Pancreas (tissue), 10 donors: ENCODE data around the gene ALOXE3. TPM values are rescaled to one million over a fixed set of nuclear protein-coding genes. Genes with fewer than 3 reads are reported as not detected.
A peak's percentile ranks its signal among the peaks of the same experiment; 100 is the strongest.

Experiments
- ATAC-seq, 4 donors: fragments of 200-7000 bp; cut with Tn5 transposase; one replicate each; pipeline versions ENCODE4 v1.8.0 to v1.9.1; 2020; ENCODE audit warnings: mild to moderate bottlenecking in 4 of 4, moderate library complexity in 4 of 4
- DNase-seq, 6 donors: peaks; one replicate each; pipeline ENCODE4 v3.0.0-alpha.2; 2020
- FAIRE-seq: peaks from 2 replicates; lab custom pipeline; 2012; peaks lifted over from hg19 to GRCh38; lab: Jason Lieb, UNC
- H3K27ac ChIP-seq, 4 donors: fragments of 200-600 bp; sonication (generic); 1 replicate in 3 of 4; 2 replicates in 1 of 4; pipeline versions ENCODE4 v1.5.0 to v1.8.0; 2020
- H3K27me3 ChIP-seq, 4 donors: fragments of 200-600 bp; one replicate each; pipeline ENCODE4 v1.8.0; 2021
- H3K36me3 ChIP-seq, 3 donors: fragments of 200-600 bp; sonication (generic) in 1 of 3; one replicate each; pipeline versions ENCODE4 v1.5.0 to v1.8.0; 2020 to 2021
- H3K4me1 ChIP-seq, 3 donors: fragments of 200-600 bp; one replicate each; pipeline ENCODE4 v1.8.0; 2021
- H3K4me3 ChIP-seq, 4 donors: fragments of 200-600 bp; sonication (generic) in 2 of 4; one replicate each; pipeline versions ENCODE4 v1.5.0 to v1.8.0; 2020 to 2021
- H3K9me3 ChIP-seq, 4 donors: fragments of 200-600 bp; one replicate each; pipeline ENCODE4 v1.8.0; 2021
- WGBS, 2 donors: extraction: QIAGEN DNeasy Blood & Tissue Kit; methylation state at CpG; one replicate each; pipeline ENCODE4 v1.1.7; 2013; 5-methylcytosine and 5-hydroxymethylcytosine counted together
- intact Hi-C, 3 donors: fragments of 100-400 bp; cut with DNase I; formaldehyde crosslinking; loops; one replicate each; pipeline versions ENCODE4 v1.11.1 to v1.14.2; 2022
- polyA plus RNA-seq, 2 donors: library from polyadenylated mRNA; stranded (reverse); fragments of 200-250 nt; gene quantifications; one replicate each; pipeline ENCODE4 v1.2.3, GENCODE V29; 2013
- total RNA-seq, 6 donors: library from RNA; stranded (reverse); fragmentation: NEBNext Ultra II Directional in 4 of 6; extraction: Animal tissue kit (Norgen Biotek cat#: 25700) in 4 of 6; gene quantifications; one replicate each; pipeline versions ENCODE4 v1.2.1 to v1.2.4, GENCODE V29; 2021 to 2023
- TF ChIP-seq, protein P1 (sequence below), 4 donors: fragments of 200-600 bp; sonication (generic) in 3 of 4; IDR thresholded peaks; one replicate each; pipeline versions ENCODE4 v1.5.0 to v1.8.0; 2021; ENCODE audit warnings: antibody characterized with exemption in 4 of 4
- donor health status: healthy with polysubstance abuse.
- donor health status: DM: no; HTN: no; CAD: no; lungs with moderate emphysema.
- donor health status: DM: no; HTN: no; CAD: no.
- donor health status: control.
- donor health status: control.
- donor health status: Bipolar disorder and iron deficiency.
- donor health status: DM: yes; HTN: yes; CAD: no.
- donor health status: DM: no; HTN: no; CAD: no.
- donor health status: DM: no; HTN: no; CAD: no.
- donor health status: DM: yes; HTN: yes; CAD: no.

Gene ALOXE3
- total and polyA plus RNA-seq, 8 donors = 0.35 TPM; not detected in 7

DNA sequence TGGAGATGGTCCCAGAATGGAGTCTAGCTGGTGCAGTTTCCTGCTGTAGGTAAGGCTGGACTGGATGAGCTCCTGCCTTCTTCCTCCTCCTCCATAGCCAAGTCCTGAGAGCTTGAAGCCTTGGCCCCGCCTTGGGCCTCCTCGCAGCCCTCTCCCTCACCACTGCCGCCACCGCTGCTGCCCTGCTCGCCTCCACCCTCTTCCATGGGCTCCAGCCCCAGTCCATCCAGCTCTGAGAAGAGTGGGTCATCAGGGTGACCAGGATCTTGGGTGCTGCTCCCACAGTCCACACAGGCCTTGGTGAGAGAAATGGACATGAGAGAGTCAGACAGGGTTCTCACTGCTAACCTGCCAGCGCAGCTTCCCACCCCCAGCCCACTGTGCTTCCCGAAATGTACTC lies 22.7 kb upstream of the ALOXE3 start:
- Histone ChIP-seq H3K36me3 (peaks cover 3 to 66% (median 64%) of the 10 kb centered on the region in 3 donors), H3K4me3 (no peak overlapping the region), H3K27ac (no peak overlapping the region), H3K9me3 (no peaks in the 10 kb centered on the region), H3K4me1 (peaks cover 4 to 6% (median 5%) of the 10 kb centered on the region in 3 donors), H3K27me3 (no peaks in the 10 kb centered on the region)
- TF ChIP-seq, protein P1, sequence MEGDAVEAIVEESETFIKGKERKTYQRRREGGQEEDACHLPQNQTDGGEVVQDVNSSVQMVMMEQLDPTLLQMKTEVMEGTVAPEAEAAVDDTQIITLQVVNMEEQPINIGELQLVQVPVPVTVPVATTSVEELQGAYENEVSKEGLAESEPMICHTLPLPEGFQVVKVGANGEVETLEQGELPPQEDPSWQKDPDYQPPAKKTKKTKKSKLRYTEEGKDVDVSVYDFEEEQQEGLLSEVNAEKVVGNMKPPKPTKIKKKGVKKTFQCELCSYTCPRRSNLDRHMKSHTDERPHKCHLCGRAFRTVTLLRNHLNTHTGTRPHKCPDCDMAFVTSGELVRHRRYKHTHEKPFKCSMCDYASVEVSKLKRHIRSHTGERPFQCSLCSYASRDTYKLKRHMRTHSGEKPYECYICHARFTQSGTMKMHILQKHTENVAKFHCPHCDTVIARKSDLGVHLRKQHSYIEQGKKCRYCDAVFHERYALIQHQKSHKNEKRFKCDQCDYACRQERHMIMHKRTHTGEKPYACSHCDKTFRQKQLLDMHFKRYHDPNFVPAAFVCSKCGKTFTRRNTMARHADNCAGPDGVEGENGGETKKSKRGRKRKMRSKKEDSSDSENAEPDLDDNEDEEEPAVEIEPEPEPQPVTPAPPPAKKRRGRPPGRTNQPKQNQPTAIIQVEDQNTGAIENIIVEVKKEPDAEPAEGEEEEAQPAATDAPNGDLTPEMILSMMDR (IDR thresholded peaks at IDR 0.05) = no peak
- ATAC-seq (no peak), FAIRE-seq (no peak), DNase-seq (peak; percentile 8 to 55 (median 28))
- 93 to 95% methylated on average over 7 of the region's 7 CpGs for WGBS, 2 donors
- intact Hi-C loops = no loop called here

GRCh38 chr17:8140065-8141029 lies 22.0 kb upstream of the ALOXE3 start:
- no peak for ATAC-seq
- Histone ChIP-seq H3K4me3 (no peak overlapping the region), H3K9me3 (no peaks in the 10 kb centered on the region), H3K27me3 (no peaks in the 10 kb centered on the region), H3K36me3 (peaks cover 2 to 59% (median 57%) of the 10 kb centered on the region in 3 donors), H3K4me1 (peaks cover 4 to 6% (median 5%) of the 10 kb centered on the region in 3 donors), H3K27ac (no peak overlapping the region)
- WGBS, 2 donors = 74 to 81% methylated on average over 18 of the region's 18 CpGs
- DNase-seq = peak; percentile 20 to 72 (median 48)
- intact Hi-C loops = no loop called here
- FAIRE-seq = no peak
- TF ChIP-seq, protein P1 (IDR thresholded peaks at IDR 0.05) = no peak

- ATAC-seq (peak; percentile 90 to 96 (median 92)), DNase-seq (peak; percentile 92 to 99 (median 96)), FAIRE-seq (peak; percentile 96)
- H3K4me1 ChIP-seq = peaks cover 4 to 6% (median 5%) of the 10 kb centered on the region in 3 donors
- peak overlapping the region; percentile 58 to 92 (median 75) for H3K27ac ChIP-seq
- peaks cover 2 to 44% (median 42%) of the 10 kb centered on the region in 3 donors for H3K36me3 ChIP-seq
- WGBS, 2 donors = 1% methylated on average over 46 of the region's 46 CpGs
- no peaks in the 10 kb centered on the region for H3K27me3 ChIP-seq
- peak overlapping the region in 1 of 4 donors; percentile 25 for H3K4me3 ChIP-seq
- intact Hi-C loops = no loop called here
- TF ChIP-seq, protein P1 (IDR thresholded peaks at IDR 0.05) = peak; percentile 69 to 88 (median 78)
- no peaks in the 10 kb centered on the region for H3K9me3 ChIP-seq
Observed at GRCh38 chr17:8138672-8139371, 20.5 kb upstream of the ALOXE3 start.

DNA sequence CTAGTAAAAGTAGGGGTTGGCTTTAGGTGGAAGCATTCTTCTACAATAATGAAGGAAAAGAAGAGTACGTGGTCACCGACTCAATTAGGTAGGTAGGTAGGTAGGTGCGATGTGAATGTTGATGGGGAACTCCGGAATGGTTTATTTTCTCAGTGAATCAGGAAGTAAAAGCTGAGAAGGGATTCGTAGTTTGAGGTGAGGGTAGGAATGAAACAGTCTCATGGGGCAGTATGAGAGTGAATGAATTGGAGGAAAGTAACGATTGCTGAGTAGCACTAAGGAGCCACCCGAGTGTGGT lies 20.0 kb upstream of the ALOXE3 start:
- Histone ChIP-seq H3K27me3 (no peaks in the 10 kb centered on the region), H3K9me3 (no peaks in the 10 kb centered on the region), H3K27ac (peak overlapping the region in 3 of 4 donors; percentile 63 to 92 (median 87)), H3K4me3 (peak overlapping the region in 1 of 4 donors; percentile 25), H3K4me1 (peaks cover 4 to 6% (median 5%) of the 10 kb centered on the region in 3 donors), H3K36me3 (peaks cover 2 to 40% (median 37%) of the 10 kb centered on the region in 3 donors)
- TF ChIP-seq, protein P1 (IDR thresholded peaks at IDR 0.05) = no peak
- ATAC-seq = peak in 1 of 4 donors; percentile 2
- WGBS, 2 donors = 3 to 4% methylated on average over 7 of the region's 7 CpGs
- DNase-seq = no peak
- intact Hi-C loops = no loop called here
- FAIRE-seq = no peak
